K562 (cell line): ENCODE measurements around the gene TMCO4. TPM values are rescaled to one million over a fixed set of nuclear protein-coding genes. Genes with fewer than 3 reads are reported as not detected.

ENCODE experiments used
- ATAC-seq: fragments of 200-7000 bp; cut with Tn5 transposase; 3 replicates; pipeline ENCODE4 v1.9.1; 2020; ENCODE audit warnings: moderate library complexity
- BruUV-seq: library from RNA; stranded (reverse); fragments of 400-500 nt; replicated peaks from 2 replicates; lab custom pipeline; 2021; lab: Mats Ljungman, UMichigan
- CTCF ChIA-PET: fragments of 300-600 bp; formaldehyde crosslinking; extraction: SDS; loops from one replicate; lab custom pipeline; 2021; ENCODE audit warnings: low intra/inter-chr PET ratio; lab: Yijun Ruan, JAX
- POLR2A ChIA-PET: fragments of 300-600, 350-650 bp; sonication (Branson Sonifier 250); formaldehyde crosslinking; extraction: SDS; loops from one replicate; lab custom pipeline; 2021; ENCODE audit warnings: antibody characterized with exemption, inconsistent platforms; lab: Yijun Ruan, JAX
- DNase-seq, 4 experiments: peaks; one replicate each; pipeline versions ENCODE4 v3.0.0 to v3.0.0-alpha.2; 2011 to 2018; ENCODE audit warnings: low spot score in 3 of 4, mixed read lengths in 3 of 4; ENCODE audit errors: extremely low read depth in 1 of 4
- FAIRE-seq: peaks from 2 replicates; lab custom pipeline; 2011; peaks lifted over from hg19 to GRCh38; lab: Jason Lieb, UNC
- H2AFZ ChIP-seq: 2 replicates; pipeline ENCODE4 v1.6.0; 2011; ENCODE audit warnings: low read depth, low read length, control low read depth, inconsistent platforms
- H3K27ac ChIP-seq: fragments of 200-600 bp; 3 replicates; pipeline ENCODE4 v1.8.0; 2011; ENCODE audit warnings: low read depth, mild to moderate bottlenecking, control low read depth, inconsistent platforms, low read length, moderate library complexity, mixed read lengths; ENCODE audit errors: extremely low read depth
- H3K27me3 ChIP-seq, 2 experiments: fragments of 300-600 bp in 1 of 2; 2 replicates in 1 of 2; 3 replicates in 1 of 2; pipeline versions ENCODE4 v1.6.0 to v1.8.0; 2011; ENCODE audit warnings: inconsistent platforms in 2 of 2, low read length in 2 of 2, mild to moderate bottlenecking in 1 of 2, mixed read lengths in 1 of 2, moderate library complexity in 1 of 2; ENCODE audit not compliant: control insufficient read depth in 2 of 2, insufficient read depth in 2 of 2
- H3K36me3 ChIP-seq: fragments of 300-600 bp; 3 replicates; pipeline ENCODE4 v1.8.0; 2011; ENCODE audit warnings: mild to moderate bottlenecking, low read length, inconsistent platforms; ENCODE audit not compliant: control insufficient read depth, insufficient read depth
- H3K4me1 ChIP-seq, 2 experiments: fragments of 200-600 bp in 1 of 2; replicated peaks in 1 of 2; 2 replicates in 1 of 2; 3 replicates in 1 of 2; pipeline versions ENCODE4 v1.5.1 to v1.8.0; 2011; ENCODE audit warnings: inconsistent platforms in 2 of 2, low read length in 2 of 2, mild to moderate bottlenecking in 1 of 2, mixed read lengths in 1 of 2, moderate library complexity in 1 of 2; ENCODE audit not compliant: control insufficient read depth in 2 of 2, insufficient read depth in 2 of 2
- H3K4me2 ChIP-seq: 2 replicates; pipeline ENCODE4 v1.6.1; 2011; ENCODE audit warnings: low read length, control low read depth, inconsistent platforms, mixed read lengths; ENCODE audit not compliant: insufficient read depth
- H3K4me3 ChIP-seq: fragments of 200-600 bp; sonication (generic), shearing (Covaris generic); 2 replicates; pipeline ENCODE4 v1.5.1; 2016; ENCODE audit warnings: control low read depth, inconsistent platforms
- H3K79me2 ChIP-seq: fragments of 200-600 bp; 3 replicates; pipeline ENCODE4 v1.8.0; 2011; ENCODE audit warnings: low read length, inconsistent platforms; ENCODE audit not compliant: control insufficient read depth, insufficient read depth
- H3K9ac ChIP-seq, 2 experiments: 2 replicates each; pipeline versions ENCODE4 v1.6.0 to v1.6.1; 2011; ENCODE audit warnings: low read depth in 2 of 2, low read length in 2 of 2, control low read depth in 1 of 2, inconsistent platforms in 1 of 2, mild to moderate bottlenecking in 1 of 2, mixed read lengths in 1 of 2; ENCODE audit not compliant: insufficient read depth in 1 of 2
- H3K9me1 ChIP-seq: one replicate; pipeline ENCODE4 v1.6.0; 2011; ENCODE audit warnings: inconsistent platforms, mild to moderate bottlenecking, low read length, moderate library complexity; ENCODE audit not compliant: control insufficient read depth, insufficient read depth
- H3K9me3 ChIP-seq: replicated peaks from 2 replicates; pipeline ENCODE4 v1.5.1; 2011; ENCODE audit warnings: low read depth, low read length, inconsistent platforms; ENCODE audit not compliant: control insufficient read depth, insufficient read depth
- H4K20me1 ChIP-seq: replicated peaks from 2 replicates; pipeline ENCODE4 v1.6.1; 2011; ENCODE audit warnings: low read length, inconsistent platforms, mixed read lengths; ENCODE audit not compliant: control insufficient read depth, insufficient read depth
- BRF1 ChIP-seq: IDR thresholded peaks from 3 replicates; pipeline ENCODE4 v1.6.1; 2011; ENCODE audit warnings: borderline replicate concordance, mild to moderate bottlenecking; ENCODE audit not compliant: insufficient read length; ENCODE audit errors: extremely low read depth
- C11orf30 ChIP-seq: fragments of 450-650 bp; IDR thresholded peaks from 2 replicates; pipeline ENCODE4 v1.6.1; 2016; ENCODE audit warnings: low read depth, mild to moderate bottlenecking
- FUS ChIP-seq: fragments of 200-400 bp; formaldehyde crosslinking; optimal IDR thresholded peaks from 2 replicates; pipeline ENCODE3; 2017; ENCODE audit warnings: low read depth, low read length
- MTA2 ChIP-seq: fragments of 450-650 bp; IDR thresholded peaks from 2 replicates; pipeline ENCODE4 v1.6.1; 2016; ENCODE audit warnings: low read depth
- PURB ChIP-seq: sonication (generic); formaldehyde crosslinking; IDR thresholded peaks from 2 replicates; pipeline ENCODE4 v1.9.0; 2021; ENCODE audit warnings: low read depth, mild to moderate bottlenecking, missing genetic modification reagents
- TCFL5 ChIP-seq: fragments of 250-450 bp; sonication (Bioruptor Pico); conservative IDR thresholded peaks from 2 replicates; pipeline ENCODE4 v1.6.1; 2021; ENCODE audit warnings: mild to moderate bottlenecking, moderate library complexity, matching md5 sums
- YY1 ChIP-seq, 3 experiments: IDR thresholded peaks; 2 replicates each; pipeline ENCODE4 v1.6.1; 2011; ENCODE audit warnings: low read length in 2 of 3, mild to moderate bottlenecking in 2 of 3, moderate library complexity in 2 of 3, borderline replicate concordance in 1 of 3, control low read depth in 1 of 3, low read depth in 1 of 3; ENCODE audit not compliant: insufficient read depth in 3 of 3, insufficient replicate concordance in 2 of 3, control insufficient read depth in 1 of 3, insufficient read length in 1 of 3; ENCODE audit errors: extremely low read depth in 1 of 3
- ZNF232 ChIP-seq: sonication (generic); formaldehyde crosslinking; IDR thresholded peaks from 2 replicates; pipeline ENCODE4 v1.8.0; 2022; ENCODE audit warnings: mild to moderate bottlenecking, missing genetic modification reagents
- ZNF253 ChIP-seq: fragments of 250-450 bp; sonication (Bioruptor Pico); conservative IDR thresholded peaks from 2 replicates; pipeline ENCODE4 v1.6.1; 2021; ENCODE audit warnings: mild to moderate bottlenecking
- WGBS: fragments of 100-300 bp; shearing (Covaris generic); methylation state at CpG from one replicate; pipeline ENCODE4 v1.1.6; 2016; ENCODE audit warnings: low coverage, mixed read lengths; ENCODE audit not compliant: insufficient coverage; ENCODE audit errors: missing lambda C conversion rate; 5-methylcytosine and 5-hydroxymethylcytosine counted together
- in situ Hi-C: fragments of 300-500 bp; cut with MboI; formaldehyde crosslinking; loops from 4 replicates; pipeline ENCODE4 v1.15.0; 2018; ENCODE audit warnings: inconsistent platforms, mixed read lengths
- intact Hi-C: fragments of 100-400 bp; cut with micrococcal nuclease; formaldehyde crosslinking; loops from 2 replicates; pipeline ENCODE4 v1.14.2; 2022
- polyA plus RNA-seq, 8 experiments: library from polyadenylated mRNA; depleted of rRNA in 4 of 8; stranded (reverse) in 5 of 8; unstranded in 3 of 8; fragments of >200 nt; fragmentation: Nextera tagmentation in 2 of 8; fragmentation: Illumina TruSeq in 1 of 8; extraction: Ambion mirVana in 2 of 8; extraction: Trizol in 1 of 8; gene quantifications; 2 replicates each; pipeline versions ENCODE4 v1.2.1 to v1.2.3, GENCODE V29; 2011 to 2014; ENCODE audit warnings: inconsistent platforms in 1 of 8, missing spikeins in 1 of 8
- total RNA-seq, 7 experiments: library from RNA; depleted of rRNA in 6 of 7; stranded (reverse); fragments of >200 nt in 6 of 7; fragmentation: Illumina TruSeq in 2 of 7; extraction: Trizol in 2 of 7; gene quantifications; 2 replicates each; pipeline versions ENCODE4 v1.2.1 to v1.2.3, GENCODE V29; 2011 to 2021; ENCODE audit warnings: low replicate concordance in 1 of 7

The TMCO4 gene
- total and polyA plus RNA-seq, 9 of the 15 experiments (the other 6 are each of a cell fraction or from before 2014, with no cell fraction given) = 0.06 to 2.1 (median 1.2) TPM

GRCh38 chr1:19725606-19726005 lies 74.1 kb downstream of the TMCO4 start:
- no peak overlapping the region for H2AFZ ChIP-seq
- FAIRE-seq (no peak), ATAC-seq (no peak), DNase-seq (no peak)
- BruUV-seq = no TSS peak
- 0% methylated on average over 9 of the region's 9 CpGs for WGBS
- POLR2A ChIA-PET = interaction anchor here (0.7 to 0.9 kb wide), 2 partner anchors 13 to 114 kb away, joined by 3 to 4 read pairs; no protein-coding TSS in a partner anchor
- H4K20me1 ChIP-seq = peaks cover 7% of the 10 kb centered on the region; the same call in 1 of the 2 replicates
- intact Hi-C loops = no loop called here
- TF ChIP-seq FUS (no peak), PURB (CRISPR knock-in tag) (no peak), YY1 (IDR thresholded peaks at IDR 0.05; ENCODE audit: borderline replicate concordance in 1 of 3, control insufficient read depth in 1 of 3, extremely low read depth in 1 of 3, insufficient read depth in 3 of 3, insufficient read length in 1 of 3, insufficient replicate concordance in 2 of 3, low read depth in 1 of 3, low read length in 2 of 3) (no peak), ZNF232 (CRISPR knock-in tag) (no peak), C11orf30 (no peak), TCFL5 (CRISPR knock-in tag) (no peak), BRF1 (no peak), MTA2 (no peak), ZNF253 (CRISPR knock-in tag) (no peak)
- H3K9ac ChIP-seq = peak overlapping the region in 1 of 2 experiments; percentile 36; a peak in 1 of 4 replicates
- CTCF ChIA-PET = no interaction called here
- in situ Hi-C loops = no loop called here
- H3K36me3 ChIP-seq = no peaks in the 10 kb centered on the region
- H3K9me1 ChIP-seq = no peaks in the 10 kb centered on the region
- H3K27me3 ChIP-seq = peaks cover 15 to 57% of the 10 kb centered on the region in 2 experiments; a peak in 4 of 5 replicates
- no peaks in the 10 kb centered on the region for H3K79me2 ChIP-seq
- no peak overlapping the region for H3K27ac ChIP-seq
- H3K4me3 ChIP-seq = no peak overlapping the region
- H3K4me1 ChIP-seq = no peaks in the 10 kb centered on the region
- H3K4me2 ChIP-seq = no peak overlapping the region
- peaks cover 5% of the 10 kb centered on the region for H3K9me3 ChIP-seq
